Activated T-cell treated with anti-CD3 and anti-CD28 coated beads for 1 hour (primary cell): ENCODE results near the gene CCR6.
A peak's percentile ranks its signal among the peaks of the same experiment; 100 is the strongest.

Source experiments
- DNase-seq: peaks from one replicate; pipeline ENCODE4 v3.0.0-alpha.2; 2020; ENCODE audit warnings: low read depth

Gene CCR6

DNA sequence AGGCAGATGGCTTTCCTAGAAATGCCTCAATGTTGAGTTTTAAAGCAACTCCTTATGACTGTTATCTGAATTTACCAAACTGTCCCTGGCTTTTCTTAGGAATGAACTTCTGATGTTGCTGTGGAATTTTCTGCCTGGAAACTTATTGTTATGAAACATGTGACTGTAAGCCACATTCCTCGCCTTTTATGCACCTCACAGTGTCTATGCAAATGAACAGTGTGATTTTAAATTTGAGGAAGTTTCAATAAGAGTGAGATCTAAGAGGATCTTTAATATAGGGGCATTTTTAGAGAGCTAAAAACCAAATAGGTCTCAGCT is 2.4 kb upstream of the CCR6 start:
- DNase-seq, result no peak

GRCh38 chr6:167121335-167121841 is 1.5 kb upstream of the CCR6 start:
- DNase-seq, result no peak

GRCh38 chr6:167122041-167122826 is 662 bp upstream of the CCR6 start:
- no peak for DNase-seq

DNA sequence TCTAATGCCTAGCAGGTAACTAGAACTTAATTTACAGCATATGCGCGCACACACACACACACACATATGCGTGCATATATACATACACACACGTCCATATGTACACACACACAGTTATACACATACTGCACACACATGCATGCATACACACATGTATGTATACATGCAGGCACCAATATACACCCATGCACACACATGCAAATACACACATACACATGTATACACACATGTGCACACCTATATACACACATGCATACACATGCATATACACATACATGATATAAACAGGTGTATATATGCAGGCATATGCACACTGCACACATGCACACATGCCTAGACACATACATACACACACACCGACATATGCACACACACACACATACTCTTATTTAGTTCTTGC is 1.9 kb downstream of the CCR6 start:
- DNase-seq, result no peak

GRCh38 chr6:167125410-167125809 is 2.5 kb downstream of the CCR6 start:
- no peak for DNase-seq

GRCh38 chr6:167125855-167126349 is 3.0 kb downstream of the CCR6 start:
- no peak for DNase-seq

DNA sequence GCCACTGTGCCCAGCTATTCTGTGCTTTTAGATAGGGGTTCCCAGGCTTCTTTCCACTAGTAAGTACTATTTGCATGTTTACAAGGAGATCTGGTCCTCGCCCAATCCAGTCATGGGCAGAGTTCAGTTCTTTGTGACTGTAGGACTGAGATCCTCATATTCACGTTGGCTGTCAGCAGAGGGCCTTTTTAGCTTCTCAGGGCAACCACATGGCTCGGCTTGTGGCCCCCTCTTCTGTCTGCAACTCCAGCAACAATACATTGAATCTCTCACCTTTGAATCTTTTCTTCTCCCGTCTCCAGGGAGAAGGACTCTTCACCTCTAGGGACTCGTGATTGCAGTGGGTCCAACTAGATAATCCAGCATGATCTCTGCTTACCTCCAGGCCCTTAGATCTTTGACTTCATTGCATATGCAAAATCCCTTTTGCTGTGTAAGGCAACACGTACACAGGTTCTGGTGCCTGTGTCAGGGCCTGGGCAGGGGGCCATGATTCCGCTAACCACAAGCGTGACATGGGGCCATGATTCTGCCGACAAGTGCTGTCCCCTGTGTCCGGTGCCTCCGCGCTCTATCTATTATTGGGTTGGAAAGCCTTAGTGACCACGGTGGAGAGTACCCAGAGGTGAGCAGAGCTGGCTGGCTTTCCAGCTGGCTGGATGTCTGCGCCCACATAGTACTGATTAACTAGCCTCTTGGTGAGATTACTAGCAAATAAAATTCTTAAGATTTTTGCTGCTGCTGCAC is 5.1 kb downstream of the CCR6 start:
- no peak for DNase-seq

DNA sequence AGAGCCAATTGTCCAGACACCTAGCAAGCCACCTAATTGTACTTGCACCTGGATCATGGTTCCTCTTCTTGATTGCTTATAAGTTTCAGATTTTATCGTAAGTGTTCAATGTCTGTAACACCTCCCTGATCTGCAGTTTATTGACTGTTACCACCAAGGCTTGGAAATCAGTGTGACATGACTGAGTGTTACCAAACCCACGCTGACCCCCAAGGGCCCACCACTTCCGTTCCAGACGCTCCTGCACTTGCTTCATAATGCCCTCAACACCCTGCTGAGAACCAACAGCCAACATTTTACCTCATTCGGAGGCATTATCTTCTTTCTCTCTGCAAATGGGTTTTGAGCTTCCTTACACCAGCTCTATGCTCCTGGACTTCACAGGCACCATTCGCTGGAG is 6.3 kb downstream of the CCR6 start:
- DNase-seq, result no peak

DNA sequence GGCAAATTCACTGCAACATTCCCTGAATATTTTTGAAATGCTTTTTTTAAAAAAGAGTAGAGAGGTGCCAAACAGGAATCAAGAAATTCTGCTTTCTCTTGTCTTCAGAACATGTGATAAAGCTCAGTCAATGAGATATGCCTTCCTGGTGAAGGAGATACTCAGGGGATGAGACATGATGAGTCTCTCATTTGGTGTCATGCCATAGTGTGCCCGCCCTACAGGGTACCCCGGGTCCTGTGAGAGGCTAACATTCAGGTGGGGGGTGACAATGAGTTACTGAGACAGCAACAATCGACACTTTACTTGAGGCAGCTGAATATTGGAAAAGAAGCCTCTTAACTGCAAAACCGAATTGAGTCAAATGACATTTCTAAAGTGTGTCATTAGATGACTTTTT is 6.7 kb downstream of the CCR6 start:
- DNase-seq, result no peak

DNA sequence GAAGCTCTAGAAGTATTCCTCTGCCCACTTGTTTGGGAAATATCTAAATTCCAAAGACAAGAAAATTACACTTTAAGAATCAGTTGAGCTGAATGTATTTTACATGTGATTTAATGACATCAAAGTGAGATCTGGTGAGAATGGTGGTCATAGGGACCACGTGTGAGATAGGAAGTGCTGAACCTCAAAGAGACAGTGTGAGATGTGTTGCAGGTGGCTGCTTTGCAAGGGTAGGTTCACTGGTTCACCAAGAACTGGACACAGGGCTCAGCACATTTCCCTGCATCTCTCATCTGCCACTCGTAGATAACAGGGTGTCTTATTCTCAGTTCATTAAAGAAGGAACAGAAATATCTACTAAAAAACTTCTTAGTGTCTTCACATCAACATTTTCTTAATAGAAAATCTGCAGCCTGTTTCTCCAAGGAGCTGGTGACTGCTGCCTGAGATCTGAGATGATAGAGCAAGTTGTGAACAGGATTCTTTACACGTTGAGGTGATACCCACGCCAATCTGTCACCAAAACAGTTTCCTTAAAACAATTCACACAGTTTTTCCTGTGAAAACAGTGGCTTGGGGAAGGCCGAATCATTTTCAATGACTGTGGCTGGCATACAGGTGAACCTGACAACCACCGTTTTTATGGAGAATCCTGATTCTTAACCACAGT is 7.2 kb downstream of the CCR6 start:
- no peak for DNase-seq

GRCh38 chr6:167130712-167131684 is 8.1 kb downstream of the CCR6 start:
- DNase-seq, result no peak

GRCh38 chr6:167134448-167135328 is 11.8 kb downstream of the CCR6 start:
- DNase-seq, result no peak

- DNase-seq, result no peak
Measured at GRCh38 chr6:167136376-167136775, 13.5 kb downstream of the CCR6 start.

DNA sequence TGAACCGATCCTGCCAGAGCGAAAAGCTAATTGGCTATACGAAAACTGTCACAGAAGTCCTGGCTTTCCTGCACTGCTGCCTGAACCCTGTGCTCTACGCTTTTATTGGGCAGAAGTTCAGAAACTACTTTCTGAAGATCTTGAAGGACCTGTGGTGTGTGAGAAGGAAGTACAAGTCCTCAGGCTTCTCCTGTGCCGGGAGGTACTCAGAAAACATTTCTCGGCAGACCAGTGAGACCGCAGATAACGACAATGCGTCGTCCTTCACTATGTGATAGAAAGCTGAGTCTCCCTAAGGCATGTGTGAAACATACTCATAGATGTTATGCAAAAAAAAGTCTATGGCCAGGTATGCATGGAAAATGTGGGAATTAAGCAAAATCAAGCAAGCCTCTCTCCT is 14.2 kb downstream of the CCR6 start:
- no peak for DNase-seq

- no peak for DNase-seq
Measured at GRCh38 chr6:167137881-167138280, 15.0 kb downstream of the CCR6 start.

DNA sequence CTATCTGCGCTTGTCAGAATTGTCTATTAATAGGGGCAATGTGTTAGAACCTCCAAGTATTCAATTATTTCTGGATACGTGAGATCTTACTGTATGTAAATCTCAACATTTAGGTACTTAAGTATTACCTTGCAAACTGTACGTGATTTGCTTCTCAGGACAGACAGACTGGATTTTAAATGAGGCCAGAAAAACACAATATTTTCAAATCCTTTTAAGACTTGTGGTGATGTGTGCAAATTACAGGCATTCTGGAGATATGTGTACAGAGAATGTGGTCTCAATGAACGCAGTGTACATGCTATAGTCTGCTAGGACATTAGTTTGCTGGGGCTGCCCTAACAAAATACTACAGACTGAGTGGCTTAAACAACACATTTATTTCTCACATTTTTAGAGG is 16.9 kb downstream of the CCR6 start:
- DNase-seq, result no peak

GRCh38 chr6:167140589-167141474 is 17.9 kb downstream of the CCR6 start:
- DNase-seq, result no peak

GRCh38 chr6:167141667-167142432 is 19.0 kb downstream of the CCR6 start:
- peak; percentile 24 for DNase-seq

- no peak for DNase-seq
Measured at GRCh38 chr6:167142433-167142761, 19.5 kb downstream of the CCR6 start.
